Ishikawa (cell line): ENCODE results near the gene NDUFC2.

ENCODE experiments used
- CREB1 ChIP-seq: IDR thresholded peaks from 2 replicates; pipeline ENCODE4 v1.6.1; 2012; ENCODE audit warnings: low read depth
- EGR1 ChIP-seq: IDR thresholded peaks from 2 replicates; pipeline ENCODE4 v1.6.1; 2012
- RAD21 ChIP-seq: IDR thresholded peaks from 2 replicates; pipeline ENCODE4 v1.6.1; 2012; ENCODE audit warnings: low read depth
- TF ChIP-seq, protein P1 (sequence below): IDR thresholded peaks from 2 replicates; pipeline ENCODE4 v1.6.1; 2012

GRCh38 chr11:78069465-78069864 is 10.2 kb downstream of the NDUFC2 start:
- TF ChIP-seq, protein P1, sequence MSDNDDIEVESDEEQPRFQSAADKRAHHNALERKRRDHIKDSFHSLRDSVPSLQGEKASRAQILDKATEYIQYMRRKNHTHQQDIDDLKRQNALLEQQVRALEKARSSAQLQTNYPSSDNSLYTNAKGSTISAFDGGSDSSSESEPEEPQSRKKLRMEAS, result no peak
- TF ChIP-seq EGR1 (no peak), RAD21 (no peak), CREB1 (no peak)
